HEK293 (cell line): ENCODE results near the gene TRAK2.

Source experiments
- ZNF274 ChIP-seq, 2 experiments: fragments of 200-500 bp in 1 of 2; fragments of 450-650 bp in 1 of 2; sonication (Bioruptor generic) in 1 of 2; formaldehyde crosslinking in 1 of 2; IDR thresholded peaks; 2 replicates each; pipeline versions ENCODE4 v1.5.1 to v1.6.1; 2014 to 2016; ENCODE audit warnings: borderline replicate concordance in 1 of 2, inconsistent platforms in 1 of 2, low read length in 1 of 2, missing biosample characterization in 1 of 2, missing genetic modification characterization in 1 of 2
- ZNF830 ChIP-seq: fragments of 450-650 bp; IDR thresholded peaks from 2 replicates; pipeline ENCODE4 v1.5.0; 2018; ENCODE audit warnings: missing biosample characterization, missing genetic modification characterization, low read depth, mild to moderate bottlenecking, moderate library complexity
- TF ChIP-seq, protein P1 (sequence below): fragments of 450-650 bp; formaldehyde crosslinking; IDR thresholded peaks from 2 replicates; pipeline ENCODE4 v1.5.1; 2016; ENCODE audit warnings: missing biosample characterization, missing genetic modification characterization

- TF ChIP-seq ZNF274 (IDR thresholded peaks at IDR 0.05; ENCODE audit: low read length) (no peak), ZNF274 (tag by site-specific recombination; IDR thresholded peaks at IDR 0.05; ENCODE audit: borderline replicate concordance) (no peak), ZNF830 (tag by site-specific recombination) (no peak)
- TF ChIP-seq, protein P1, sequence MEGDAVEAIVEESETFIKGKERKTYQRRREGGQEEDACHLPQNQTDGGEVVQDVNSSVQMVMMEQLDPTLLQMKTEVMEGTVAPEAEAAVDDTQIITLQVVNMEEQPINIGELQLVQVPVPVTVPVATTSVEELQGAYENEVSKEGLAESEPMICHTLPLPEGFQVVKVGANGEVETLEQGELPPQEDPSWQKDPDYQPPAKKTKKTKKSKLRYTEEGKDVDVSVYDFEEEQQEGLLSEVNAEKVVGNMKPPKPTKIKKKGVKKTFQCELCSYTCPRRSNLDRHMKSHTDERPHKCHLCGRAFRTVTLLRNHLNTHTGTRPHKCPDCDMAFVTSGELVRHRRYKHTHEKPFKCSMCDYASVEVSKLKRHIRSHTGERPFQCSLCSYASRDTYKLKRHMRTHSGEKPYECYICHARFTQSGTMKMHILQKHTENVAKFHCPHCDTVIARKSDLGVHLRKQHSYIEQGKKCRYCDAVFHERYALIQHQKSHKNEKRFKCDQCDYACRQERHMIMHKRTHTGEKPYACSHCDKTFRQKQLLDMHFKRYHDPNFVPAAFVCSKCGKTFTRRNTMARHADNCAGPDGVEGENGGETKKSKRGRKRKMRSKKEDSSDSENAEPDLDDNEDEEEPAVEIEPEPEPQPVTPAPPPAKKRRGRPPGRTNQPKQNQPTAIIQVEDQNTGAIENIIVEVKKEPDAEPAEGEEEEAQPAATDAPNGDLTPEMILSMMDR = no peak
Observed at GRCh38 chr2:201404699-201405280, 46.5 kb downstream of the TRAK2 start.
